ENCODE results near the gene TSG101.

TSG101 gene

GRCh38 chr11:18493310-18493709 lies 33.4 kb downstream of the TSG101 start:
- Histone ChIP-seq H3K79me2 (ENCODE audit: insufficient read depth, low read length) (no peaks in the 10 kb centered on the region), H3K36me3 (ENCODE audit: insufficient read depth, low read length) (peaks cover 47% of the 10 kb centered on the region), H3K9me3 (ENCODE audit: low read length) (no peaks in the 10 kb centered on the region), H4K20me1 (ENCODE audit: insufficient read depth, low read length) (no peaks in the 10 kb centered on the region), H3K9ac (ENCODE audit: low read length) (no peak overlapping the region), H3K4me1 (ENCODE audit: insufficient read depth, low read length, severe bottlenecking) (peaks cover 12% of the 10 kb centered on the region), H3K27ac (ENCODE audit: low read depth, low read length, poor library complexity, severe bottlenecking) (no peak overlapping the region), H2AFZ (ENCODE audit: low read length) (no peak overlapping the region), H3K9me2 (ENCODE audit: low read depth, low read length) (no peaks in the 10 kb centered on the region), H3F3A (ENCODE audit: insufficient read depth, low read length) (no peaks in the 10 kb centered on the region; the same call in 1 of the 2 replicates), H3K4me3 (ENCODE audit: low read depth, low read length, poor library complexity, severe bottlenecking) (no peak overlapping the region), H3K4me2 (ENCODE audit: low read length) (no peak overlapping the region), H3K27me3 (ENCODE audit: insufficient read depth, low read length) (no peaks in the 10 kb centered on the region)
- TF ChIP-seq CTCF (IDR thresholded peaks at IDR 0.05; ENCODE audit: low read length) (no peak), EZH2 (IDR thresholded peaks at IDR 0.05; ENCODE audit: borderline replicate concordance, low read length) (no peak)

DNA sequence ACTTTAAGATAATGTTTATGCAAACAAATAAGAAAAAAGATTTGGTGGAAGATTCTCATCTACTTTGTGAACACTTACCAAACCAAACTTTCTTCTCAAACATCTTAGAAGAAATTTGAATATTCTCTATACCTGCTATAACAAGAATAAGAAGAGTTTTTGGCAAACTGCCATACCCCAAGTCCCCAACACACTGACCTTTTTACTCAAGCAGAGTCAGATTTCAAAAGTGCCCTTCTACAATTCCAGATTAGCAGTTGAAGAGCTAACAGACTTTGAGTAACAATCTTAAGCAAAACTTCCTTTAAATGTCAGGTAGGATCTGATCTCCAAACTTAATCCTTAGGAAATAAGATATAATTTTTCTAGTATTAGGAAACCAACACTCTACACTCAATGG lies 33.9 kb downstream of the TSG101 start:
- no peak overlapping the region for H2AFZ ChIP-seq (ENCODE audit: low read length)
- peaks cover 12% of the 10 kb centered on the region for H3K4me1 ChIP-seq (ENCODE audit: insufficient read depth, low read length, severe bottlenecking)
- H3K36me3 ChIP-seq (ENCODE audit: insufficient read depth, low read length) = peaks cover 46% of the 10 kb centered on the region
- H3K9ac ChIP-seq (ENCODE audit: low read length) = no peak overlapping the region
- H3K9me3 ChIP-seq (ENCODE audit: low read length) = no peaks in the 10 kb centered on the region
- H3F3A ChIP-seq (ENCODE audit: insufficient read depth, low read length) = no peaks in the 10 kb centered on the region; the same call in 1 of the 2 replicates
- no peaks in the 10 kb centered on the region for H4K20me1 ChIP-seq (ENCODE audit: insufficient read depth, low read length)
- no peaks in the 10 kb centered on the region for H3K9me2 ChIP-seq (ENCODE audit: low read depth, low read length)
- TF ChIP-seq EZH2 (IDR thresholded peaks at IDR 0.05; ENCODE audit: borderline replicate concordance, low read length) (no peak), CTCF (IDR thresholded peaks at IDR 0.05; ENCODE audit: low read length) (no peak)
- no peak overlapping the region for H3K27ac ChIP-seq (ENCODE audit: low read depth, low read length, poor library complexity, severe bottlenecking)
- no peaks in the 10 kb centered on the region for H3K79me2 ChIP-seq (ENCODE audit: insufficient read depth, low read length)
- no peaks in the 10 kb centered on the region for H3K27me3 ChIP-seq (ENCODE audit: insufficient read depth, low read length)
- no peak overlapping the region for H3K4me3 ChIP-seq (ENCODE audit: low read depth, low read length, poor library complexity, severe bottlenecking)
- H3K4me2 ChIP-seq (ENCODE audit: low read length) = no peak overlapping the region

DNA sequence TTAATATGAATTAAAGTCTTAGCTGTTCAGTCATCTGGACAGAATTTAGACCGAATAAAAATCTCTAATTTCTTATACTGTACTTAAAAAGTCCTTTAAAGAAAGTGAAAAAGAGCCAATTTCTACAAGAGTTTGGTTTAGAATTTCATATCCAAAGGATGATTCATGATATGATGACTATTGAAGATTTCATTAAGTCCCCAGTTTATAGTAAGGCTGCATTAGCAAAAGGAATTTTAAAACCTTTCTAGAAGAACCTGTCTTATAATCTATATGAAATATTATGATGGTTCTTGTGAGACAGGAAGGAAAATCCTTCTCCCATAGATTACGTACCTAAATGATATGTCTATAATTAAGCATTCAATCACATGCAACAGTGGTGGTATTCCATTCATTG lies 34.8 kb downstream of the TSG101 start:
- no peaks in the 10 kb centered on the region for H3K9me2 ChIP-seq (ENCODE audit: low read depth, low read length)
- no peaks in the 10 kb centered on the region for H3K79me2 ChIP-seq (ENCODE audit: insufficient read depth, low read length)
- H4K20me1 ChIP-seq (ENCODE audit: insufficient read depth, low read length) = no peaks in the 10 kb centered on the region
- H3K27ac ChIP-seq (ENCODE audit: low read depth, low read length, poor library complexity, severe bottlenecking) = no peak overlapping the region
- H3F3A ChIP-seq (ENCODE audit: insufficient read depth, low read length) = no peaks in the 10 kb centered on the region; the same call in 1 of the 2 replicates
- H3K4me3 ChIP-seq (ENCODE audit: low read depth, low read length, poor library complexity, severe bottlenecking) = no peak overlapping the region
- no peak overlapping the region for H3K9ac ChIP-seq (ENCODE audit: low read length)
- TF ChIP-seq EZH2 (IDR thresholded peaks at IDR 0.05; ENCODE audit: borderline replicate concordance, low read length) (no peak), CTCF (IDR thresholded peaks at IDR 0.05; ENCODE audit: low read length) (no peak)
- H2AFZ ChIP-seq (ENCODE audit: low read length) = no peak overlapping the region
- H3K9me3 ChIP-seq (ENCODE audit: low read length) = no peaks in the 10 kb centered on the region
- peaks cover 51% of the 10 kb centered on the region for H3K36me3 ChIP-seq (ENCODE audit: insufficient read depth, low read length)
- H3K4me2 ChIP-seq (ENCODE audit: low read length) = no peak overlapping the region
- H3K4me1 ChIP-seq (ENCODE audit: insufficient read depth, low read length, severe bottlenecking) = peaks cover 12% of the 10 kb centered on the region
- H3K27me3 ChIP-seq (ENCODE audit: insufficient read depth, low read length) = no peaks in the 10 kb centered on the region

Measured in OCI-LY1 (cell line).